HG03039 (cell line): ENCODE data around the gene APOBEC3C.
"Not testable (repeated sequence)": the region's sequence is repeated elsewhere in the genome, so short reads cannot be mapped to it uniquely, and the experiment has no call there.

Experiments
- ATAC-seq: cut with Tn5 transposase; IDR thresholded peaks from one replicate; pipeline ENCODE4 v1.9.1; 2021; ENCODE audit warnings: mild to moderate bottlenecking, moderate library complexity; ENCODE audit not compliant: unreplicated experiment

The APOBEC3C gene

GRCh38 chr22:38981992-38982927 is 31.8 kb upstream of the APOBEC3C start, which contains the start of gene APOBEC3B:
Gene APOBEC3B, plus strand, starts transcription at chr22:38982347. Its CDS starts 107 bp downstream, at chr22:38982454.
- ATAC-seq: peak; percentile 38

DNA sequence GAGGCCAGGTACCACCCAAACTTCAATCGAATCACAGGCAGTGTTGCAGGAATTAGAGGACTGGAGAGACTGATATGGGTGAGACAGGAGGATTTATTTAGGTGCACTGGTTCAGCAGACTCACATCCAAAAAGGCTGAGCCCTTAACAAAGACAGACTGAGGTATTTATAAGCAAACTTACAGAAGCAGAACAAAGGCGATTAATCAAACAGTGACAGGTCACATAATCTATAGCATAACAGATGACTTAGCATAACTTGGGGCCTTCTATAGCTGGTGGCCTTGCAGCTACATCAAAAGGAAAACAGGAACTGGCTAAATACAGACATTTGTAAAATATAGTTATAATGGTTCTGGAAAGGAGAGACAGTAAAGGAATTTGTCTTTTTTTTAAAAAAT is 29.8 kb upstream of the APOBEC3C start:
- ATAC-seq: no peak

DNA sequence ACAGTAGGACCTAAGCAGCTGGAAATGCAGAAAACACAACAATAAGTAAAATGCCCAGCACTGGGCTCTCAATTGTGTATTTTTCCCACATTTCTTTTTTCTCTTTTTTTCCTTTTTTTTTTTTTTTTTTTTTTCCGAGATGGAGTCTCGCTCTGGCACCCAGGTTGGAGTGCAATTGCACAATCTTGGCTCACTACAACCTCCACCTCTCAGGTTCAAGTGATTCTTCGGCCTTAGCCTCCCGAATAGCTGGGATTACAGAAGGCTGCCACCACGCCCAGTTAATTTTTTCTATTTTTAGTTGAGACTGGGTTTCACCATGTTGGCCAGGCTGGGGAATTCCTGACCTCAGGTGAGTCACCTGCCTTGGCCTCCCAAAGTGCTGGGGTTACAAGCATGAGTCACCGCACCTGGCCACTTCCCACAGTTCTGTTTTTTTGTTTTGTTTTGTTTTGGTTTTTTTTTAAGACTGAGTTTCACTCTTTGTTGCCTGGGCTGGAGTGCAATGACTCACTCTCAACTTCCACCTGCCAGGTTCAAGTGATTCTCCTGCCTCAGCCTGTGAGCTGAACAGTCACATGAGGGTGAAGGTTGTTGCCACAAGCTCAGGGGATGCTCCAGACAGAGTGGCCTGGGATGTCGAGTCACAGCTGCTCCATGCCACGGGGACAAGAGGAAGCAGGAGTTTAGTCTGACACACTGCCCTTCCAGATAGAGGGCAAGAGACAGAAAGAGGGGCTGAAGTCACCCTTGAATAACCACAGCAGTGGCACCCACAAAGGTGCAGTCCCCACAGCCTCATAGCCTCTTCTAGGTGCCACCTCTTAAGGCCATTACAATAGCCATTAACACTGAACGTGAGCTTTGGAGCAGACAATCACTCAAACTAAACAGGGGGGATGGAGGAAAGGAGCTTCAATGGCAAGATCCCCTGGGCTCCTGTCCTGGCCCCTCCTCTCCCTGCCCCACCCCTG is 29.0 kb upstream of the APOBEC3C start:
- ATAC-seq: peak; percentile 52

- no peak for ATAC-seq
Observed at GRCh38 chr22:38986629-38987028, 27.4 kb upstream of the APOBEC3C start.

DNA sequence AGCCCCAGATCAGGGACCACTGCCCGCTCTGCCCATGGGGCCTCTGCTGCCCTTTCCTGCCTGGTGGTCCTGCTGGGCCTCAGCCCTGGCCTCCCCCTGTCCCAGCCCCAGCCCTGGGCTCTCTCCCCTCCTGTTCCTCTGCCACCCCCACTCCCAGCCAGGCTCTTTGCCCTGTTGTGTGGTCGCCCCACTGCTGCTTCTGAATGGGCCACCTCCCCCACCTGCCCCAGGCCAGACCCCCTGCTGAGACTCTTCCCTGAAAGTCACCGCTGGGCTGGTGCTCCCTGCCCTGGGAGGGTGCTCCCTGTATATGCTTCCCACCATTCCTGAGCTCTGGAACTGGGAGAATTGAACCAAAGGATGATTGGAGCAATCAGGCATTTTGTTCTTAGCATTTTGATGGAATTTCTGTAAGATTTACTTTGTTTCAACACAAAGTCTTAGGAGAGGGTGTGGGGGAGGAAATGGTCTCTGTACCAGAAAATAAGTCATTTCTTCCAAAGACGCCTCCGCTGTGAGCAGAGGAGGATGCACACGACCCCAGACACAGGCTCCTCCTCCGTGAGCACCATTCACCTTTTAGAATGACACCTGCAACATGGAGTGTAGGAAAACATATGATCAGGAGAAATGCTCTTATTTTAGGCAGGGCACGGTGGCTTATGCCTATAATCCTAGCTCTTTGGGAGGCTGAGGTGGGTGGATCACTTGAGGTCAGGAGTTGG is 26.7 kb upstream of the APOBEC3C start:
- ATAC-seq: no peak

DNA sequence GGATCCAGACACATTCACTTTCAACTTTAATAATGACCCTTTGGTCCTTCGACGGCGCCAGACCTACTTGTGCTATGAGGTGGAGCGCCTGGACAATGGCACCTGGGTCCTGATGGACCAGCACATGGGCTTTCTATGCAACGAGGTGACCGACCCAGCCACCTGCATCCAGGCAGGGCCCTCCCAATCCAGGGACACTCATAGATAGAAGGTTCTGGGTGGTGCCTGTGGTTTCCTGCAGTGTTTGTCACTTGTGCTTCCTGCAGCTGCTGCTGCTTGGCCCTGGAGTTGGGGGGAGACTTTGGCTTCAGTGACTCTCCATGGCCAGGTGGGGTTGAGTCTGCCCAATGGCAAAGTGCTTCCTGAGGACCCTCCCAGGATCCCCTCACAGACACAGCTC is 24.6 kb upstream of the APOBEC3C start:
- no peak for ATAC-seq

GRCh38 chr22:38992871-38993371 is 21.1 kb upstream of the APOBEC3C start:
- not testable (repeated sequence) for ATAC-seq

DNA sequence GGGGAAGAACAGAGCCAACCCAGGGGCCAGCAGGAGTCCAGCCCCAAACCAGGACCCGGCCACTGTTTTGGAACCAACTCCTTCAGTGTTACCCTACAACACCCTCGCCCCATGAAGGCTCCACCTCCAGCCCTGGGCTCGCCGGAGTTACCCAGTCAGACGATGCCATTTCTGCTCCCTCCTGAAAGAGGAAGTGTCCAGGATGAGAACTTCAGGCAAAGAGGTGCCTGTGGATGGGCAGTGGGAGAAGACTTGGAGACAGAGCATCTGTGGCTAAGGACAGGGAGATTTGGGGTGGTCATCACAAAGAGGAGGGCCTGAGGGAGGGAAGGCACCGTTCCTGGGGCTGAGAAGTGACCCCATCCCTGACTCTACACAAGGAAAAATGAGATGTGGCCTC is 18.0 kb upstream of the APOBEC3C start:
- no peak for ATAC-seq

DNA sequence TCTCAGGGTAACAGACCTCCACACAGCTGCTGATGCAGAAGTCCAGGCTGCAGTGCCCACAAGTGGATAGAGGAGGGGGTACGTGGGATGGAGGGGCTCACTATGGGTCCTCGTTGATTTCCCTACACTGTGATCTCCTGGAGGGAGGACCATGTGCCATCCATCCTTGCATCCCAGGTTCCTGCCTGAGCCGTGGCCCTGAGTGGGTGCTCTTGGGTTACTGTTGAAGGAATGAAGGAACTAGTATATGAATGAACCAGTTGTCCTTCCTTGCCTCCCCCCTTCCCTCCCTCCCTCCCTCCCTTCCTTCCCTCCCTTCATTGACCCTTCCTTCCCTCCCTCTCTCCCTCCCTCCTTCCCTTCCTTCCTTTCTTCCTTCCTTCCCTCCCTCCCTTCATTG is 16.5 kb upstream of the APOBEC3C start:
- ATAC-seq: no peak

DNA sequence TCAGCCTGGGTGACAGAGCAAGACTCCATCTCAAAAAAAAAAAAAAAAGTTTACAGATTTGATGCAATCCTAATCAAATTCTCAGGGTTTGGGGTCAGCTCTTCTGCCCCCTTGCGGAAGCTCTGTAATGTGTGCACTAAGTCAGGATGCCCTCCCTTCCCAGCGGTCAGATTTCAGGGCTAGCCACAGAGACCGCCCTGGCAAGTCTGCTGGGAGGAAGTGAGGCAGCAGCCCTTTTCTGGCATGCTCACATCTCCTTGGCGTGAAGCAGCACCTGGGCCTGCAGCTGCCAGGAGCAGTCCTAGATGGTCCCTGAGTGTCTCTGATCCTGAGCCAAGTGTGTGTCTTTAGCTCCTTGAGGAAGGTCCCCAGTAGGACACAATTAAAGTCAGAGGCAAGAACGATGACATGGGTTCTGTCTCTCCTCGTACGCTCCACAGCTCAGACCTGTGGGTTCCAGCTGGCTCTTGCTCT is 10.9 kb upstream of the APOBEC3C start:
- ATAC-seq: no peak

GRCh38 chr22:39007177-39007576 is 6.9 kb upstream of the APOBEC3C start:
- ATAC-seq: no peak

DNA sequence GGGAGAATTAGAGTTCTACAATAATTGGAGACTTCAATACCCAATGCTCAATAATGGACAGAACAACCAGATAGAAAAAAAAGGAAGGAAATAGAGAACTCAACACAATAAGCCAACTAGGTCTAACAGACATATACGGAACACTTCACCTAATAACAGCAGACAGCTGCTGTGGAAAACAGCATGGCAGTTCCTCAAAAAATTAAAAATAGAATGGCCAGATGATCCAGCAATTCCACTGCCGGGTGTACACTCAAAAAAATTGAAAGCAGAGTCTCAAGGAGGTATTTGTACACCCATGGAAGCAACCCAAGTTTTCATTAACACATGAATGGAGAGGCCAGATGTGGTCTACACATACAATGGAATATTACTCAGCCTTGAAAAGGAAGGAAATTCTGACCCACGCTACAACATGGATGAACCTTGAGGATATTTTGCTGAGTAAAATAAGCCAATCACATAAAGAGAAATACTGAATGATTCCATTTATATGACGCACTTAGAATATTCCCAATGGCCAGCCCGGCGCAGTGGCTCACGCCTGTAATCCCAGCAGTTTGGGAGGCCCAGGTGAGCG is 5.7 kb upstream of the APOBEC3C start:
- ATAC-seq: not testable (repeated sequence)

- ATAC-seq: no peak
Observed at GRCh38 chr22:39010946-39011345, 3.1 kb upstream of the APOBEC3C start.

DNA sequence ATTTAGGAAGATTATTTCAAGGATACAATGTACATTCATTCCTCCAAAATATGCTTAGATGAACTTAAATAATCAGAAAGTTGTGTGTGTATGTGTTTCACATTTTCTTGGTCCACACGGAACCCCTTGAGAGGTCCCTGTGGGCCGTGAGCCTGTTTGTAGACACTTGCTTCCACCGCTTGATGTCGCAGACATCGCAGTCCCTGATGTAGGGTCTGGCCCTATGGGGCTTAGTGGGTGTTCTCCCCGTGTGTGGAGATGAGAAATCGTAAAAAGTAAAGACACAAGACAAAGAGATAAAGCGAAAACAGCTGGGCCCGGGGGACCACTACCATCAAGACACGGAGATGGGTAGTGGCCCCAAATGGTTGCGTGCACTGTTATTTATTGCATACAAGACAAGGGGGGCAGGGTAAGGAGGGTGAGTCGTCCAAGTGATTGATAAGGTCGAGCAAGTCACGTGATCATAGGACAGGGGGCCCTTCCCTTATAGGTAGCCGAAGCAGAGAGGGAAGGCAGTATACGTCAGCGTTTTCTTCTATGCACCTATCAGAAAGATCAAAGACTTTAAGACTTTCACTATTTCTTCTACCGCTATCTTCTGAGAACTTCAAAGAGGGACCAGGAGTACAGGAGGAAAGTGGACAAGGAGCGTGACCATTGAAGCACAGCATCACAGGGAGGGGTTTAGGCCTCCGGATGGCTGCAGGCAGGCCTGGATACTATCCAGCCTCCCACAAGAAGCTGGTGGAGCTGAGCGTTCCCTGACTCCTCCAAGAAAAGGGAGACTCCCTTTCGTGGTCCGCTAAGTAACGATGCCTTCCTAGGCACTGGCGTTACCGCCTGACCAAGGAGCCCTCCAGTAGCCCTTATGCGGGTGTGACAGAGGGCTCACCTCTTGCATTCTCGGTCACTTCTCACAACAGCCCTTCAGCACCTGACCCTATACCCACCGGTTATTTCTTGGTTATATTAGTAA is 1.2 kb upstream of the APOBEC3C start:
- no peak for ATAC-seq

- ATAC-seq: peak; percentile 15
Observed at GRCh38 chr22:39013561-39013941, 506 bp upstream of the APOBEC3C start.

DNA sequence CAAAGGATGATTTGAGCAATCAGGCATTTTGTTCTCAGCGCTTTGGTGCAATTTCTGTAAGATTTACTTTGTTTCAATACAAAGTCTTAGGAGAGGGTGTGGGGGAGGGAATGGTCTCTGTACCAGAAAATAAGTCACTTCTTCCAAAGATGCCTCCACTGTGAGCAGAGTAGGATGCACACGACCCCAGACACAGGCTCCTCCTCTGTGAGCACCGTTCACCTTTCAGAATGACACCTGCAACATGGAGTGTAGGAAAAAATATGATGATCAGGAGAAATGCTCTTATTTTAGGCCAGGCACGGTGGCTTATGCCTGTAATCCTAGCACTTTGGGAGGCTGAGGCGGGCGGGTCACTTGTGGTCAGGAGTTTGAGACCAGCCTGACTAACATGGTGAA is 665 bp downstream of the APOBEC3C start:
- ATAC-seq: not testable (repeated sequence)

DNA sequence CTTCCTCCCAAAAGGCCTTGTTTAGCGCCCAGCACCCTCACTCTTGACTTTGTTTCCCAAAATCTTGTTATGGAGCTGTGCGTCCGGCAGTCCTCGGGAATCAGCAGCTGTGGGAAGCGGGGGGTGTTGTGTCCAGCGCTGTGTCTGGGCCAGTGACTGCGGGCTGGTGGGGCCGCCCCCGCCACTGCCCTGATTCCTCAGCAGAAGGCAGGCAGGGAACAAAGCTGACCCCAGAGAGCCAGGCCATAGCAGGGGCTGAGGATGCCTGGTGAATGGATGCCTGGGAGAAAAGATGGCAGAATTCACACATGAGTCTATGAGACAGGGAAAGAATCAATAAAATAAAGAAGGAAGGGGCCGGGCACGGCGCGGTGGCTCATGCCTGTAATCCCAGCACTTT is 2.5 kb downstream of the APOBEC3C start:
- ATAC-seq: no peak

GRCh38 chr22:39017596-39018365 is 3.7 kb downstream of the APOBEC3C start:
- no peak for ATAC-seq
